H1 (cell line): ENCODE results near the gene IQCN. TPM values are rescaled to one million over a fixed set of nuclear protein-coding genes. Genes with fewer than 3 reads are reported as not detected.
A peak's percentile ranks its signal among the peaks of the same experiment; 100 is the strongest.

Experiments used
- CTCF ChIA-PET: fragments of 300-600 bp; sonication (Branson Sonifier 250); formaldehyde crosslinking; loops from one replicate; lab custom pipeline; 2021; ENCODE audit not compliant: partially characterized antibody; lab: Charles Lee
- POLR2A ChIA-PET: fragments of 300-600 bp; sonication (Branson Sonifier 250); formaldehyde crosslinking; loops from one replicate; lab custom pipeline; 2021; ENCODE audit warnings: inconsistent platforms; ENCODE audit not compliant: partially characterized antibody; lab: Charles Lee
- DNase-seq, 2 experiments: peaks; one replicate each; pipeline versions ENCODE4 v3.0.0 to v3.0.0-alpha.2; 2010 to 2022; ENCODE audit warnings: low spot score in 2 of 2, low read depth in 1 of 2, mixed read lengths in 1 of 2
- FAIRE-seq: peaks from 2 replicates; lab custom pipeline; 2011; peaks lifted over from hg19 to GRCh38; lab: Jason Lieb, UNC
- H2AFZ ChIP-seq: 2 replicates; pipeline ENCODE4 v1.8.1; 2012; ENCODE audit warnings: low read length, inconsistent platforms
- H2AK5ac ChIP-seq: 2 replicates; pipeline ENCODE4 v1.6.1; 2013; ENCODE audit warnings: low read depth, low read length
- H2BK120ac ChIP-seq: replicated peaks from 2 replicates; pipeline ENCODE3; 2013; ENCODE audit warnings: low read depth, low read length, inconsistent platforms
- H2BK12ac ChIP-seq: 2 replicates; pipeline ENCODE4 v1.6.1; 2013; ENCODE audit warnings: low read depth, low read length
- H2BK15ac ChIP-seq: 2 replicates; pipeline ENCODE4 v1.6.1; 2013; ENCODE audit warnings: low read length
- H2BK20ac ChIP-seq: 2 replicates; pipeline ENCODE4 v1.6.1; 2013; ENCODE audit warnings: low read length
- H2BK5ac ChIP-seq: 2 replicates; pipeline ENCODE4 v1.6.1; 2013; ENCODE audit warnings: low read depth, low read length
- H3K14ac ChIP-seq: 2 replicates; pipeline ENCODE4 v1.6.1; 2013; ENCODE audit warnings: inconsistent platforms; ENCODE audit not compliant: insufficient read length
- H3K18ac ChIP-seq: 2 replicates; pipeline ENCODE4 v1.6.1; 2013; ENCODE audit warnings: low read length; ENCODE audit errors: extremely low read depth
- H3K23ac ChIP-seq: 2 replicates; pipeline ENCODE4 v1.6.1; 2013; ENCODE audit warnings: inconsistent platforms; ENCODE audit not compliant: insufficient read length
- H3K23me2 ChIP-seq: 2 replicates; pipeline ENCODE4 v1.6.1; 2013; ENCODE audit warnings: low read depth, low read length
- H3K27ac ChIP-seq: 2 replicates; pipeline ENCODE4 v1.6.1; 2011; ENCODE audit warnings: low read depth, low read length, inconsistent platforms
- H3K27me3 ChIP-seq, 4 experiments: replicated peaks in 1 of 4; 1 replicate in 1 of 4; 2 replicates in 3 of 4; pipeline versions ENCODE4 v1.6.1 to v1.8.1; 2011 to 2013; ENCODE audit warnings: low read length in 3 of 4, mild to moderate bottlenecking in 3 of 4, inconsistent platforms in 2 of 4, mixed read lengths in 2 of 4, moderate library complexity in 1 of 4; ENCODE audit not compliant: control insufficient read depth in 3 of 4, insufficient read depth in 3 of 4; ENCODE audit errors: extremely low read depth in 1 of 4
- H3K36me3 ChIP-seq, 4 experiments: 2 replicates each; pipeline versions ENCODE4 v1.6.1 to v1.8.1; 2011 to 2013; ENCODE audit warnings: mild to moderate bottlenecking in 4 of 4, low read length in 3 of 4, moderate library complexity in 2 of 4, control low read depth in 1 of 4, inconsistent platforms in 1 of 4; ENCODE audit not compliant: insufficient read depth in 4 of 4, control insufficient read depth in 2 of 4
- H3K4ac ChIP-seq: replicated peaks from 2 replicates; pipeline ENCODE3; 2013; ENCODE audit warnings: low read length, low read depth, mixed read lengths, inconsistent platforms; ENCODE audit not compliant: insufficient read length
- H3K4me1 ChIP-seq, 4 experiments: replicated peaks in 1 of 4; 1 replicate in 1 of 4; 2 replicates in 3 of 4; pipeline versions ENCODE4 v1.6.1 to v1.8.1; 2011 to 2013; ENCODE audit warnings: low read length in 3 of 4, inconsistent platforms in 2 of 4, mixed read lengths in 1 of 4; ENCODE audit not compliant: insufficient read depth in 4 of 4, control insufficient read depth in 3 of 4
- H3K4me2 ChIP-seq, 2 experiments: 2 replicates each; pipeline versions ENCODE4 v1.6.1 to v1.8.1; 2011 to 2013; ENCODE audit warnings: low read depth in 2 of 2, low read length in 2 of 2, control low read depth in 1 of 2, inconsistent platforms in 1 of 2, mild to moderate bottlenecking in 1 of 2; ENCODE audit not compliant: insufficient read depth in 1 of 2
- H3K4me3 ChIP-seq, 4 experiments: fragments of 200-600, 300-600 bp in 1 of 4; sonication (generic), shearing (Covaris generic), sonication (Bioruptor Twin) in 1 of 4; 2 replicates each; pipeline versions ENCODE4 v1.5.1 to v1.8.1; 2011 to 2016; ENCODE audit warnings: low read length in 4 of 4, low read depth in 3 of 4, control low read depth in 2 of 4, inconsistent platforms in 2 of 4, mild to moderate bottlenecking in 2 of 4, mixed read lengths in 1 of 4, moderate library complexity in 1 of 4; ENCODE audit not compliant: insufficient read depth in 2 of 4; ENCODE audit errors: extremely low read depth in 1 of 4
- H3K56ac ChIP-seq: replicated peaks from 2 replicates; pipeline ENCODE3; 2013; ENCODE audit warnings: low read depth, mild to moderate bottlenecking, mixed read lengths, low read length, inconsistent platforms; ENCODE audit not compliant: insufficient read length
- H3K79me1 ChIP-seq: 2 replicates; pipeline ENCODE4 v1.6.1; 2013; ENCODE audit warnings: low read depth, low read length, control low read depth
- H3K79me2 ChIP-seq, 2 experiments: 2 replicates each; pipeline versions ENCODE4 v1.6.1 to v1.8.1; 2012 to 2013; ENCODE audit warnings: low read length in 2 of 2, mild to moderate bottlenecking in 2 of 2, inconsistent platforms in 1 of 2; ENCODE audit not compliant: insufficient read depth in 2 of 2, control insufficient read depth in 1 of 2
- H3K9ac ChIP-seq, 4 experiments: replicated peaks in 1 of 4; 1 replicate in 1 of 4; 2 replicates in 3 of 4; pipeline versions ENCODE4 v1.6.1 to v1.8.1; 2011 to 2013; ENCODE audit warnings: low read depth in 3 of 4, low read length in 3 of 4, control low read depth in 2 of 4, mild to moderate bottlenecking in 2 of 4, moderate library complexity in 2 of 4, inconsistent platforms in 1 of 4; ENCODE audit errors: extremely low read depth in 1 of 4
- H3K9me3 ChIP-seq, 2 experiments: 2 replicates each; pipeline versions ENCODE4 v1.6.1 to v1.8.1; 2012 to 2013; ENCODE audit warnings: mild to moderate bottlenecking in 2 of 2, moderate library complexity in 2 of 2, control low read depth in 1 of 2, inconsistent platforms in 1 of 2, low read depth in 1 of 2, low read length in 1 of 2, mixed read lengths in 1 of 2; ENCODE audit not compliant: insufficient read depth in 2 of 2
- H4K20me1 ChIP-seq, 2 experiments: replicated peaks in 1 of 2; 2 replicates each; pipeline versions ENCODE3 to v1.8.1; 2011 to 2013; ENCODE audit warnings: inconsistent platforms in 2 of 2, low read length in 2 of 2, mild to moderate bottlenecking in 1 of 2; ENCODE audit not compliant: insufficient read depth in 2 of 2, control insufficient read depth in 1 of 2
- H4K5ac ChIP-seq: 2 replicates; pipeline ENCODE4 v1.6.1; 2013; ENCODE audit warnings: low read length, low read depth, mixed read lengths, inconsistent platforms; ENCODE audit not compliant: insufficient read length
- H4K8ac ChIP-seq: 2 replicates; pipeline ENCODE4 v1.8.0; 2013; ENCODE audit warnings: mild to moderate bottlenecking, moderate library complexity, low read length, inconsistent platforms; ENCODE audit not compliant: insufficient read depth; ENCODE audit errors: extremely low read depth
- H4K91ac ChIP-seq: replicated peaks from 2 replicates; pipeline ENCODE3; 2013; ENCODE audit warnings: low read length, mixed read lengths, inconsistent platforms; ENCODE audit not compliant: insufficient read length
- JUN ChIP-seq: IDR thresholded peaks from 2 replicates; pipeline ENCODE4 v1.6.1; 2011; ENCODE audit warnings: low read depth, mild to moderate bottlenecking, improper control_type of control experiment, low read length
- KDM1A ChIP-seq: fragments of 200-600, 300-600 bp; sonication (generic); IDR thresholded peaks from 2 replicates; pipeline ENCODE4 v1.7.1; 2016; ENCODE audit warnings: mild to moderate bottlenecking, low read length, borderline replicate concordance
- KDM4A ChIP-seq: IDR thresholded peaks from one replicate; pipeline ENCODE4 v1.7.1; 2012; ENCODE audit warnings: low read depth, mild to moderate bottlenecking, moderate library complexity, low read length, inconsistent platforms; ENCODE audit not compliant: severe bottlenecking
- RNF2 ChIP-seq: fragments of 200-900, 300-1000 bp; sonication (generic); IDR thresholded peaks from 2 replicates; pipeline ENCODE4 v1.7.1; 2016; ENCODE audit warnings: borderline replicate concordance, low read depth, mild to moderate bottlenecking, antibody characterized with exemption, low read length; ENCODE audit not compliant: poor library complexity, severe bottlenecking; ENCODE audit errors: missing control alignments
- RXRA ChIP-seq: IDR thresholded peaks from 2 replicates; pipeline ENCODE4 v1.6.1; 2011; ENCODE audit warnings: low read depth, mild to moderate bottlenecking, low read length, moderate library complexity; ENCODE audit not compliant: insufficient read depth
- WGBS, 2 experiments: shearing (Covaris generic) in 1 of 2; methylation state at CpG; one replicate each; pipeline versions ENCODE4 v1.1.6 to v1.1.7; 2013 to 2015; ENCODE audit warnings: low lambda C conversion rate in 2 of 2, mixed read lengths in 2 of 2, inconsistent platforms in 1 of 2, low coverage in 1 of 2, missing lambda C conversion rate in 1 of 2; ENCODE audit not compliant: insufficient replicate concordance in 2 of 2, insufficient coverage in 1 of 2, insufficient read length in 1 of 2; ENCODE audit errors: extremely low coverage in 1 of 2, missing lambda C conversion rate in 1 of 2; 5-methylcytosine and 5-hydroxymethylcytosine counted together
- polyA plus RNA-seq, 7 experiments: library from polyadenylated mRNA; depleted of rRNA in 3 of 7; stranded (reverse) in 5 of 7; unstranded in 2 of 7; fragments of >200 nt in 5 of 7; fragments of 200-250 nt in 2 of 7; gene quantifications; 1 replicate in 5 of 7; 2 replicates in 1 of 7; 4 replicates in 1 of 7; pipeline versions ENCODE4 v1.2.1 to v1.2.3, GENCODE V29; 2011 to 2013; ENCODE audit warnings: missing spikeins in 2 of 7, mixed read lengths in 2 of 7
- total RNA-seq: library from RNA; stranded (reverse); fragmentation: NEBNext Ultra II Directional; extraction: Animal tissue kit (Norgen Biotek cat#: 25700); gene quantifications from 2 replicates; pipeline ENCODE4 v1.2.1, GENCODE V29; 2021

The IQCN gene
- total and polyA plus RNA-seq, 2 of the 8 experiments (the other 6 are each of a cell fraction or from before 2014, with no cell fraction given): 0.36 to 1.0 TPM

GRCh38 chr19:18263324-18264136 is 10.7 kb downstream of the IQCN start:
- no peak overlapping the region for H2BK5ac ChIP-seq
- no peaks in the 10 kb centered on the region; the same call in 1 of the 2 replicates for H3K79me1 ChIP-seq
- DNase-seq: no peak
- no peak overlapping the region for H4K5ac ChIP-seq
- H3K36me3 ChIP-seq: no peaks in the 10 kb centered on the region; a peak in 1 of 8 replicates
- H4K91ac ChIP-seq: no peak overlapping the region
- peaks cover 0 to 10% (median 0%) of the 10 kb centered on the region in 4 experiments; a peak in 3 of 7 replicates for H3K27me3 ChIP-seq
- no peak overlapping the region for H4K8ac ChIP-seq
- no peak overlapping the region for H3K4me3 ChIP-seq
- H3K27ac ChIP-seq: no peak overlapping the region
- H4K20me1 ChIP-seq: peaks cover 0 to 1% of the 10 kb centered on the region in 2 experiments
- no peak for FAIRE-seq
- H2BK120ac ChIP-seq: no peak overlapping the region
- no peak overlapping the region for H3K4me2 ChIP-seq
- no peaks in the 10 kb centered on the region for H3K79me2 ChIP-seq
- no peak overlapping the region for H3K14ac ChIP-seq
- no peak overlapping the region for H2BK20ac ChIP-seq
- ChIA-PET CTCF (interaction anchor here (0.6 to 3.9 kb wide), 6 partner anchors 9 to 102 kb away, joined by 3 to 21 read pairs (median 3); a partner anchor contains a TSS), POLR2A (interaction anchor here (0.6 to 3.8 kb wide), 9 partner anchors 8 to 56 kb away, joined by 3 to 19 read pairs (median 4); partner anchors contain the start of genes IQCN and JUND)
- no peak overlapping the region for H2AFZ ChIP-seq
- no peak overlapping the region for H3K18ac ChIP-seq
- TF ChIP-seq KDM1A (no peak), JUN (no peak), RXRA (no peak), KDM4A (no peak), RNF2 (no peak)
- H3K9me3 ChIP-seq: no peaks in the 10 kb centered on the region
- H3K23ac ChIP-seq: no peak overlapping the region
- no peak overlapping the region for H2BK12ac ChIP-seq
- no peaks in the 10 kb centered on the region; the same call in 1 of the 2 replicates for H3K23me2 ChIP-seq
- no peak overlapping the region for H3K56ac ChIP-seq
- 84% methylated on average over 16 of the region's 16 CpGs; no CpG with 5 or more reads in 1 of the 2 experiments for WGBS, 2 experiments
- no peak overlapping the region for H3K9ac ChIP-seq
- H2BK15ac ChIP-seq: 0 out of 2 replicates have a peak overlapping the region, but pooled peaks have one; percentile 29
- H2AK5ac ChIP-seq: no peak overlapping the region
- H3K4me1 ChIP-seq: no peaks in the 10 kb centered on the region
- no peak overlapping the region for H3K4ac ChIP-seq
